T-helper 1 cell treated with Interleukin-12 subunit alpha and Interleukin-12 subunit beta and Interleukin-4 antibody, amounts not matched to agents 30 ng/mL and 1 ng/mL, for 36 hours (primary cell): ENCODE results near the gene WASHC3. TPM values are rescaled to one million over a fixed set of nuclear protein-coding genes. Genes with fewer than 3 reads are reported as not detected.

Source experiments
- intact Hi-C: fragments of 100-400 bp; cut with micrococcal nuclease; formaldehyde crosslinking; loops from one replicate; pipeline ENCODE4 v1.15.1; 2024
- total RNA-seq: library from RNA; stranded (reverse); gene quantifications from 2 replicates; pipeline ENCODE4 v1.2.3, GENCODE V29; 2022

WASHC3 gene
- total RNA-seq, 1 donor from 2014 or later = 43.9 TPM

DNA sequence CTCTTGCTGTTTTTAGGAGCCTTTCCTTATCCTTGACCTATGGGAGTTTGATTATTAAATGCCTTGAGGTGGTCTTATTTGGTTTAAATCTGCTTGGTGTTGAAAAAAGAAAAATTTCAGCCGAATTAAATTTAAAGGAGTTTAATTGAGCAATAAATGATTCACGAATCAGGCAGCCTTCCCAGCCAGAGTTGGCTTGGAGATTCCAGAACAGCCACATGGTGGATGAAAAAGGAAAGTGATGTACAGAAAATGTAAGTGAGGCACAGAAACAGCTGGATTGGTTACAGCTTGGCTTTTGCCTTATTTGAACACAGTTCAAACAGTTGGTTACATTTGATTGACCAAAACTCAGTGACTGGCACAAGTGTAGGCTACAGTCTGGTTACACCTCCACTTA is 69.7 kb downstream of the WASHC3 start:
- intact Hi-C loops = no loop called here

DNA sequence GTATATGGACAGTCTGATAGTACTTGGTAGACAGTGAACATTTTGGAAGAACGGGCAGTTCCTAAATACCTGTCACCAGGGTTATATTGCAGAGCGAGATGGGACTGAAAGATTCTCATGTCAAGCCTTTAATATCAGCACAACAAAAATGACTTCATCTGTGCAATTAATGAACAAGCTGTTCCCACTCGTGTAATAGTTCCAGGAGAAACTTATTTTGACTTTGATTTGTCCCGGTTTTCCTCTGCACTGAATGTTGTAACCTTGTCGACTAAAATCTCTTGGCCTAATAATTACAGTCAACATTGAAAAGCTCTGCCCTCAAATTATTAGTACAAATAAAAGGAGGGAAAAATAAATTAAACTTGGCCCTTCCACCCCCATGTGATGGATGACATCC is 79.5 kb downstream of the WASHC3 start:
- intact Hi-C loops = no loop called here

DNA sequence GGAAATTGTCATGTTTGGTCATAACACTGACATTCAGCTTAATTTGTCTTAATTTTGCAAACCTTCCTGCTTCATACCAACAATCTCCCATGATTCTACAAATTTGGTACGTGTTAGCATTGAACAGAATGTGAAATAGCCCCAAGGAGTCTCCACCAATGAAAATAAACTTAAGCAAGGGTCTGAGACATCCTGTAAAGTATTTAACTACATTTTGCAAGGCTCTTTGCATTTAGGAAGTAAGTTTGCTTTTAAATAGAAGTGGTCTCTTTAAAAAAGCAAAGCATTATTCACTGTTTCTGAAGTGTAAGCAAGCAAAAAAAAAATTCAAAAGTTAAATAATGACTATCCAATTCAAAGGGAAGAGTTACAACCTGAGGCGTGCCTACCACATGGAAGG is 79.9 kb downstream of the WASHC3 start:
- intact Hi-C loops = no loop called here

DNA sequence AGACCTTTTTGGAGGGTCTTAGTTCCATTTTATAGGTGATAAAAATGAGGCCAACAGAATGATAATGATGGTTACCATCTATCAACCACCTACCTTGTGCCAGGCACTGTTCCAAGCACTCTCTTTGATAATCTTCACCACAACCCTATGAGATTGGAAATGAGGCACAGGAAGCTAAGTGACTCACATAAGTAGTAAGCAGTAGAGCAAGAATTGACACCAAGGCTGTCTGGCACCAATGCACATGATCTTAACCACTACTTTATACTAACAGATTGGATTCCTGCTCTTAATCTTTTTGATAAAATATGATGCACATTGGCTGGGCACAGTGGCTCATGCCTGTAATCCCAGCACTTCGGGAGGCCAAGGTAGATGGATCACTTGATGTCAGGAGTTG is 93.0 kb downstream of the WASHC3 start:
- intact Hi-C loops = no loop called here

DNA sequence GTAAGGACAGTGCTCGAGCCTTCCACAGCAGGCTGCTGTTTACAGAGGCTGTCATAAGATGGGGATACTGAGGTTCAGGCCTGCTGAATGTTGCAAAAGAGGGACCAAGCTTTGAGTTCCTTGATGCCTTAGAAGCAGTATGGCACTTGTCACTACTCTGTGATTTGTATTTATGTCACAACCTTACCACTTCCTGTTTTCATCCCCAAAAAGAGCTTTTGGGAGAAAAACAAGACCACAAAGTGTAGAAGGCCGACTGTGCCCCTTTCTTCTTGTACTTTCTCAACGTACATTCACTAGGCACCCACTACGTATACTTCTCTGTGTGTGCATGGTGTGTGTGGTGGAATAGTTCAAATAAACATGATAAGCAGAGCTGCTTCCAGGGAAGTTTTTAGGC is 94.3 kb downstream of the WASHC3 start:
- intact Hi-C loops = no loop called here

DNA sequence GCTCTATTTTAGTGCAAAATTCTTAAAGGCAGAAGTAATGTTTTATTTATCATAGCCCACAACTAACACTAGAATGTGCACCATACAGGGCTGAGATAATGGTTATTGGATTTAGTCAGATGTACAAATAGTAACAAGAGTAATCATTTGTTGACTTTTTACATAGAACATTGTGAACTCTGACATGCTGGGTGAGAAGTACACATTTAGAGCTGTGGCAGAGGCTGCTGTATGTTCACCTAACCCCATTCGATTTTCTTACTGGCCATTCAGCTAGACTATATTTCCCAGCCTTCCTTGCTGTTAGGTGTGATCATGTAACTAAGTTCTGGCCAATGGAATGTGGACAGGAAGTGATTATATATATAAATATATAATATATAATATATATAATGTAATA is 95.3 kb downstream of the WASHC3 start:
- intact Hi-C loops = no loop called here

DNA sequence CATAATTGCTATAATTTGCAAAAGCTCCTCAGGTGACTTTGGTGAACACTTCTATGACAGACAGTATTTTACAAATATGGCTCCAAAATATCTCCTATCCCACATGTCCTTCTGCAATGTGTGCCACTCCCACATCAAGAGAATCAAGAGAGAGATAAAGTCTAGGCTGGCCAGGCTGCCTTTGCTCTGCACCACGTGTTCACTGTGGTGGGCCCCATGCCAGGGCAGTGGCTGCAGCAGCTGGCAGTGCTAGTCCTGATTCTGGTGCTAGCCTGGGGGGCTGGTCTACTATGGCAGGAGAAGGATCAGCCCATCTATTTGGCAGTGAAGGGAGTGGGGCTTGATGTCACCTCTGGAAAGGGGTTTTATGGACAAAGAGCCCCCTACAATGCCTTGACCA is 98.1 kb downstream of the WASHC3 start:
- intact Hi-C loops = no loop called here

Other genes with a start within 250 kb of the WASHC3 start
- 62.4 and 63.1 TPM in 2 replicates for gene GNPTAB, start 231.0 kb downstream of the WASHC3 start, total RNA-seq
- 5.9 and 7.1 TPM in 2 replicates for gene DRAM1, start 184.4 kb downstream of the WASHC3 start, total RNA-seq
- 46.9 and 51.3 TPM in 2 replicates for gene NUP37, start 58.1 kb upstream of the WASHC3 start, total RNA-seq
- 21.0 and 24.5 TPM in 2 replicates for gene PARPBP, start 58.2 kb upstream of the WASHC3 start, total RNA-seq
- gene PMCH, start 135.8 kb upstream of the WASHC3 start, total RNA-seq = 1.8 and 2.7 TPM in 2 replicates